Measurements from ENCODE around the gene PSME2.
"Not testable (repeated sequence)": the region's sequence is repeated elsewhere in the genome, so short reads cannot be mapped to it uniquely, and the experiment has no call there.

PSME2 gene

DNA sequence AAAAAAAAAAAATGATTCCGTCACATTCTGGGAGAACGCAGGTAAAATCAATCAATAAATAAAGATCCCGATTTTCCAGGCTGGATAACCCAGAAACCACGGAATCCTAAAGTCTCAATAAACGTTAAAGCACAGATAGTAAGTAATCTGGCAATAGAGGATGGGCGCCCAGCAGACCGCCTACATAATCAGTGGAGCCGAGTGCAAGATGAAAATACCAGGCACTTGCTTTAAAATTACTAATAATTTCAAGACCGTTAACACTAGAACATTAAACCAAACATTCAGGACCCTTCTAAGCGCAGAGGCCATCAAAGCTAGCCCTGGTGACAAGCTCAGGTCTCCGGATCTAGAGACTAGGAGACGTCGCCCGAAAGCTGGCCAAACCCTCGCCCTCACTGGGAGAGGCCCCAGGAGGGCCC, 33.0 kb downstream of the PSME2 start:
- peak in 1 of 5 experiments; percentile 46 for DNase-seq

DNA sequence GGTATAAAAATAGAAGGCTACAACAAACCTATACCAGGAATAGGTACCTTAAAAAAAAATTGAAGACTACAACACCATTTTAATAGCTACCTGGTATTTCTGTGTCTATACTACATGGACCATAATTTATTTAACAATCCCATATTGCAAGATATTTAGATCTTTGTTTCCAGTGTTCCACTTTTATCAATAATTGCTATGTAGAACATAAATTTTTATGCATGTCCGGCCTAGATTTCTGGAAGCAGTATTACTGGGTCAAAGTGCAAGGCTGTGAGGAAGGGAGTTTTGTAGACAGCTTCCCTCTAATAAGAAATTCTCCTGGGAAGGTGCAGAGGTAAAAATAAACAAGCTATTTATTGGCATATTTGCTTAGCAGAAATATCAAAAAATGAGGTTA, 35.9 kb downstream of the PSME2 start:
- DNase-seq, result no peak

DNA sequence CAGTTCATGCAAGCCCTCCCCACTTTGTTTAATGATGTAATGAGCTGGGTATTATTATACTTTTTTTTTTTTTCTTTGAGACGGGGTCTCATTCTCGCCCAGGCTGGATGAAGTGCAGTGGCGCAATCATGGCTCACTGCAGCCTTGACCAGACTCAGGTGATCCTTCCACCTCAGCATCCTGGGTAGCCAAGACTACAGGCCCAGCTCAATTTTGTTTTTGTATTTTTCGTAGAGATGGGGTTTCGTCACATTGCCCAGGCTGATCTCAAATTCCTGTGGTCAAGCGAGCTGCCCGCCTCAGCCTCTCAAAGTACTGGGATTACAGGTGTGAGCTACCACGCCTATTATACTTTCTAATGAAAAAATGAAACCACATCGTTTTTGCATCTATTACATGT, 36.4 kb downstream of the PSME2 start:
- DNase-seq, result no peak

DNA sequence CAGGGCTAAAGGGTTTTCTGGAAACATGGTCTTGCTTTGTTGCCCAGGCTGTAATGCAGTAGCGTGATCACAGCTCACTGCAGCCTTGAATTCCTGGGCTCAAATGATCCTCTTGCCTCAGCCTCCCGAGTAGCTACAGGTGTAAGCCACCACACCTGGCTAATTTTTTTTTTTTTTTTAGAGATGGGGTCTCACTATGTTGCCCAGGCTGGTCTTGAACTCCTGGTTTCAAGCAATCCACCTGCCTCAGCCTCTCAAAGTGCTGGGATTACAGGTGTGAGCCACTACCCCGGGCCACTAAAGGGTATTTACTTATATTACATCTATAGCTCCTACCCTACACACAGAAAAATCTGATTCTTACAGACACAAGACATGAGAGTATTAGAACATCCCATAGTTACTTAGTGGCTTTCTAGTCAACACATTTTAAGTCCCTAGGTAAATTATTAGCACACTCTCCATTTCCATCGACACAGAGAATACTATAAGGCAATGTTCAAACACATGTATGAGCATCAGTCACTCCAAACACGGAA, 38.0 kb downstream of the PSME2 start:
- DNase-seq, result no peak

DNA sequence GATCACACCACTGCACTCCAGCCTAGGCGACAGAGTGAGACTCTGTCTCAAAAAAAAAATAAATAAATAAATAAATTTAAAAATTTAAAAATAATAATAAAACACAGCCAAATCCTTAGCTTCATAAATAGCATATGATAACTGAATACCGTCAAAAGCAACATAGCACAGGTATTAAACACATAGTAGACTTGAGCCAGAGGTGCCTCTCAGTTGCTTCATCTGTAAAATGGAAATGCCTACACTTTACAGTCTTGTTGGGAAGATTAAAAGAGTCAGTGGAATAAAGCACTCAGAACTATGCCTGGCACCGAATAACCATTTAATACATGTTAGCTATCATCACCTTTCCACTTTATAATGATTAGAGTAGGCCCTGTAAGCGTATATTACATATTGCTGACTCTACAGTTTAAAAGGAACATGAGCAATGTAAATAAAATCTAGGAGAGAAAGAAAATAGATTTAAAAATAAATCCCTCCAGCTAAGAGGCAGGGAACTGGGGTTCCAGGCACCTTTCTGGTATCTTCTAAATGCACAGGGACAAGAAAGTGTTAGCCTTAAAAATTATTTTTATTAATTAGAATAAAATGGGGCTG, 39.6 kb downstream of the PSME2 start:
- no peak for DNase-seq

DNA sequence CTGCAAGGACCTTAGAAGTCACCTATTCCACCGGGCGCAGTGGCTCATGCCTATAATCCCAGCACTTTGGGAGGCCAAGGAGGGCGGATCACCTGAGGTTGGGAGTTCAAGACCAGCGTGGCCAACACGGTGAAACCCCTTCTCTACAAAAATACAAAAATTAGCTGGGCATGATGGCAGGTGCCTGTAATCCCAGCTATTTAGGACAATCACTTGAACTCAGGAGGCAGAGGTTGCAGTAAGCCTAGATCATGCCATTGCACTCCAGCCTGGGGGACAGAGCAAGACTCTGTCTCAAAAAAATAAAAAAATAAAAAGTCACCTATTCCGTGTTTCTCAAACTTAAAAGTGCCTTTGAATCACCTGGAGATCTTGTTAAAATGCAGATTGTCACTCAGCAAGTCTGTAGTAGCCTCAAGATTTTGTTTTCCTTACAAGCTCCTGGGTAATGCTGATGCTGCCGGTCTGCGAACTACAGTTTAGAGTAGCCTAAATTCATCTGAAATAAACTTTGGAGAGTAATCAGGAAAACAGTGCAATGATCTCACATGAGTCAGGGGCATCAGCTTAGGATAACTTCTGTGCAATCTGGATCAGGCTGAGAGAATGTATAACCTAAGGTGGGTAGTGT, 40.7 kb downstream of the PSME2 start:
- DNase-seq, result not testable (repeated sequence)

DNA sequence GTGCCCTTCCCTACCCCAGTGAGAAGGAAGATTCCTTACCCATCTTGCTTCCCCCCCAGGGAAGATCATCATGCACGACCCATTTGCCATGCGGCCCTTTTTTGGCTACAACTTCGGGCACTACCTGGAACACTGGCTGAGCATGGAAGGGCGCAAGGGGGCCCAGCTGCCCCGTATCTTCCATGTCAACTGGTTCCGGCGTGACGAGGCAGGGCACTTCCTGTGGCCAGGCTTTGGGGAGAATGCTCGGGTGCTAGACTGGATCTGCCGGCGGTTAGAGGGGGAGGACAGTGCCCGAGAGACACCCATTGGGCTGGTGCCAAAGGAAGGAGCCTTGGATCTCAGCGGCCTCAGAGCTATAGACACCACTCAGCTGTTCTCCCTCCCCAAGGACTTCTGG, 43.0 kb downstream of the PSME2 start:
- DNase-seq, result no peak

DNA sequence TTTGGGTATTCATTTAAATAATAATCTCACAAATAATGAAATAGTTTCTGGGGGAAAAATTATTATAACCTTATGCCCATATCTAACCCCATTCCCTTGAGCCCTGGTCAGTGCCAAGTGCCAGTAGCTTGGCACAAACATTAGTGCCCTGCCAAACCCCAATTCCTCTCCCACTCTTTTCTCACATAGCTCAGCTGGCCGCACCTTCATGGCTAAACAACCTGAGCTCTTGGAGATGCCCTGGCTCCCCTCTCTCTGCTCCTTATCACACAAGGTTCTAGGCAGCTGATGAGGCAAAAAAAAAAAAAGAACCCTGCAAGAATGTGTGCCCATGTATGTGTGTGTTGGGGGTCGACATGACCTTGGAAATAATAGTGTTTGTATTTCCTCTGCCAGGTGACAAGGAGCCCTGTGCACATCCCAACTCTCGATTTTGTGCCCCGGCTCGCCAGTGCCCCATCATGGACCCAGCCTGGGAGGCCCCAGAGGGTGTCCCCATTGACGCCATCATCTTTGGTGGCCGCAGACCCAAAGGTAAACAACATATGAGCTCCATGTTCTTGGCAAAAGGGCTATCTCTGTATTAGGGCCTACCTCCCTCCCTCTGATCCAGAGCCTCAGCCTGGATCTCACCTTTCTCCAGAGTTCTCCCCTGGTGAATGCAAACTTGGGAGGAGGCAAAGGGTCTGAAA, 43.9 kb downstream of the PSME2 start:
- no peak for DNase-seq

DNA sequence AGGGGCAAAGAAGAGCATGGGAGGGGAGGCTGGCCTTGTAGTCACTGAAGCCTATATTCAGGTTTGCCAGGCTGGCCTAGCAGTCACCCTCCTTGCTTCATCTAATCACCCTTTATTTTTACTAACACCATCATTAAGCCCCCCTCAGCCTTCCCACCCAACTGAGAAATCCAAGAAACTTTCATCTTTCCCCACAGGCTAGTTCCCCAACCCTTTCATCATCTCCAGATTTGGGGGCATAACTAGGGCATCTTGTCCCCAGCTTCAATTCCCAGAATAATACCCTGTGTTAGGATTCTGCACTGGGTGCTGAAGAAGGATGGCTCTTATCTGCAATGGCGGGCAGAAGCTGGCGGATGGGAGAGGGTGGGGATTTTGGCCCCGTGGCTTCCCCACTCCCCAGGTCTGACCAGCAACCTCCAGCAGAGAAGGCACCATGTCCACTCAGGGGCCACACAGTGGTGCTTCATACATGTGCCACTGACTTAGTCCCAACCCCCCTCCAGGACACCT, 45.4 kb downstream of the PSME2 start:
- no peak for DNase-seq

DNA sequence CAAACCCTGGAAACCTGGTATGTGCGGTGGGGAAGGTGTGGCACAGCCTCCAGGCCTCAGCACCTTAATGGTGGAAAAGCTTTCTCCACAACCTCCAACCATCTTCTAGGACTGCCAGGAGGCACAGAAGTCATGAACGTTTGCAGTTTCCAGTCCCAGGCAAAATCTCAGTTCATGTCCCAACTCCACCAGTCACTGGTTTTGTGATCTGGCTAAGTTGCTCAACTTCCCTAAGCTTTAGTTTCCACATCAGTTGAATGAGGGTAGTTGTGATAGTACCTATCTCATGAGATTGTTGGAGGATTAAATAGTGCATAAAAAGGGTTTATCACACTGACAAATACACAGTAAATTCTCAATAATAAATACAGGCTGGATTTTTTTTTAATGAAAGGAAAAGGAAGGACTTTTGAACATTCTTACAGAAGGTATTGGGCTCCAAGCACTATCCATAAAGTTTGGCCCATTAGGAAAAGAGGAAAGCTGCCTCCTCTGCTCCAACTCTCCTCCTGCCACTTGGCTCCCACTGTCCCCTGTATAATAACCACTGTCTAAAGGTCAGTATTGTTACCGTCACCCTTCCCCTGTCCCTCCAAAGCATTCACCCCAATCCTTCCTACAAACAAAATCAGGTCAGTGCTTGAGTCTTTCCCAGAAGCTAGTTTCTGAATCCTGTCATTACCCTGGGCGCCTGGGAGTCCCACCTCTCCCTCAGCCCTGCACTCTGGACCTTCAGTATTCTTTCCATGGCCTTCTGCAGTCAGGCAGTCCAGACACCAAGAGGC, 46.0 kb downstream of the PSME2 start:
- DNase-seq, result no peak

DNA sequence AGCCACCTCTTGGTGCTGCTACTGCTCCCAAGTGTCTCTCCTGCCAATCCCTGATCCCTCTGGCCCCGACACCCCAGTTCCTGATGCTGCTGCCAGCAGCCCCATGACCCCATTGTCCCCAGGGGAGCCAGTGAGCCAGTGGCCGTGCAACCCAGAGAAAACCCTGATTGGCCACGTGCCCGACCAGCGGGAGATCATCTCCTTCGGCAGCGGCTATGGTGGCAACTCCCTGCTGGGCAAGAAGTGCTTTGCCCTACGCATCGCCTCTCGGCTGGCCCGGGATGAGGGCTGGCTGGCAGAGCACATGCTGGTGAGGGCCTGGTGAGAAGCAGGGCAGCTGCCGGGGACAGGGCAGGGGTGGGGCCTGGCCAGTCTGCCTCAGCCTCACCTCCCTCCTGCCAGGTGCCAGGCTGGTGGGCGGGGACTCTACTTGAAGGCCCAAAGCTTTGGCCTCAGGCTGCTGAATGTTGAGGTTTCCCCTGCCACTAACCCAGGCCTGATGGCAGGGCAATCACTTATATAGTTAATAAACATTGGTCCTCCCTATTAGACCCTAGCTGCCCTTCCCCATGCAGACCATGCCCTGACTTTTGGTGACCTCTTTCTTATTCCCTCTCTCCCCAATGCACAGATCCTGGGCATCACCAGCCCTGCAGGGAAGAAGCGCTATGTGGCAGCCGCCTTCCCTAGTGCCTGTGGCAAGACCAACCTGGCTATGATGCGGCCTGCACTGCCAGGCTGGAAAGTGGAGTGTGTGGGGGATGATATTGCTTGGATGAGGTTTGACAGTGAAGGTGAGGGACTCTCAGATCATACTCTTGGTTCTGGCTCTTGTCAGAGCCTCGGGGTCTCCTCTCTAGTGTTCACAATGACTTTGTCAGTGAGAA, 47.2 kb downstream of the PSME2 start:
- DNase-seq, result no peak

DNA sequence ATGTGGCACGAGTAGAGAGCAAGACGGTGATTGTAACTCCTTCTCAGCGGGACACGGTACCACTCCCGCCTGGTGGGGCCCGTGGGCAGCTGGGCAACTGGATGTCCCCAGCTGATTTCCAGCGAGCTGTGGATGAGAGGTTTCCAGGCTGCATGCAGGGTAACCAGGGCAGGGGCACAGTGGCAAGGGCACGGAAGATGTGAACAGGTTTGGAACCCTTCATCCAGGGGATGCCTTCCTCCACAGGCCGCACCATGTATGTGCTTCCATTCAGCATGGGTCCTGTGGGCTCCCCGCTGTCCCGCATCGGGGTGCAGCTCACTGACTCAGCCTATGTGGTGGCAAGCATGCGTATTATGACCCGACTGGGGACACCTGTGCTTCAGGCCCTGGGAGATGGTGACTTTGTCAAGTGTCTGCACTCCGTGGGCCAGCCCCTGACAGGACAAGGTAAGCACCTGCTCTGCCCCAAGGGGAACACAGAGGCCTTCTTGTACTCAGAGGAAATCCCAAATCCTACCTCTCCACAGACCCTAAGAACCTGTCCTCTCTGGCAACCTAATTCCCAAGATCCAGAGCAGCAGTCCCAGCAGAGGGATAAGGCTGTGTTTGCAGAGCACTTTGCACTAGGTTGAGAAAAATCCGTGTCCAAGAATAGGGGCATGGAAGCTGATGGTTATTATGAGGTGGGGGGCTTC, 48.0 kb downstream of the PSME2 start:
- no peak for DNase-seq

DNA sequence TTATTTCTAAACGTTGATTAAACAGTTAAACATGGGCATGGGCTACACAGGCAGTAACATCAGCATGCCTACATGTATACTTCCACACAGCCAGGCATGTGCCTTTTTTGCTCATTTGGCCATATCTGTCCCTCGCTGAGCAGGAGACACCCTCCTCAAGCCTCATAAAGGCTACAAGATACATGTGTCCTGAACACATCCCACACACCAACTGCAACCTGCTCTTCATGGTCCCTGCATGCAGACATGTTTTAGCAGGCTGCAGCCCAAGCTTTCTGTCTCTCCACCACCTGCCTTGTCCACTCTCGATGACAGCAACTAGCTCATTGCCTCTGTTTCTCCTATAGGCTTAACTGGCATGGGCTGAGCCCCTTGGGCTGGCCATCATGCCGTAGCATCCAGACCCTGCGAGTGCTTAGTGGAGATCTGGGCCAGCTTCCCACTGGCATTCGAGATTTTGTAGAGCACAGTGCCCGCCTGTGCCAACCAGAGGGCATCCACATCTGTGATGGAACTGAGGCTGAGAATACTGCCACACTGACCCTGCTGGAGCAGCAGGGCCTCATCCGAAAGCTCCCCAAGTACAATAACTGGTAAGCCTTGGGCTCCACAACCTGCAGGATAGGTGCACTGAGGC, 49.7 kb downstream of the PSME2 start:
- DNase-seq, result no peak

DNA sequence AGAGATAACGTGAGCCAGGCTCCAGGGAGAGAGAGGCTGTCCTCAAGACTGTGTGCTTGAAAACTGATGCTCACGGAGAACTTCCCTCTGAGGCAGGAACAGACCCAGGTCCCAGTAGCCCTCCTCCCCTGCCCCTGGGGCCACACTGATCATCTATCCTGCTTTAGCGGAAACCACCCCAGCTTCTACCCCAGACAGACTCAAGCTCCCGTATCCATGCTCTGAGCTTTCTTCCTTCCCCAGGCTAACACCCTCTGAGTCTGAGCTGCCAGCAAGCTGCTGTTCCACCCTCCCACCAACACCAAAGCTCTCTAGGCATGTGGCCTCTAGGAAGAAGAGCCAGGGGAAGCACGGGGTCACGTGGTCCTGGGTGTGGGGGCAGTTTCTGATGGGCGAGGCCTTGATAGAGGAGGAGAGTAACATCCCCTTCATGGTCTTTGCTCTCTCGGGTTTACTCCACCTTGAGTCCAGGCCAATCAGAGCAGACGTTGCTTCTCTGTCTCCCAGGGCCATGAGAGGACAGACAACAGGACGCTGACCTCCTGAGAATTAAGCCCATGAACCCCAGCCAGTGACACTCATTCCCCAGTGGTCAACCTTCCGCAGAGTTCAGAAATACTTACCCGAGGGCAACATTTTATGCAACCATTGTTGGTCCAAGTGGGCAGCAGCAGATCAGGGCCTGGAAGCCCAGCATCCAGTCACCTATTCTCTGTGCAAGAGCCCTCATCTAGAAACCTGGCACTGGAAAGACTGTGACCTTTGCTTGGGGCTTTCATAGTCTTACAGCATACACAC, 50.9 kb downstream of the PSME2 start:
- peak in 2 of 5 experiments; percentile 49 to 82 for DNase-seq

DNA sequence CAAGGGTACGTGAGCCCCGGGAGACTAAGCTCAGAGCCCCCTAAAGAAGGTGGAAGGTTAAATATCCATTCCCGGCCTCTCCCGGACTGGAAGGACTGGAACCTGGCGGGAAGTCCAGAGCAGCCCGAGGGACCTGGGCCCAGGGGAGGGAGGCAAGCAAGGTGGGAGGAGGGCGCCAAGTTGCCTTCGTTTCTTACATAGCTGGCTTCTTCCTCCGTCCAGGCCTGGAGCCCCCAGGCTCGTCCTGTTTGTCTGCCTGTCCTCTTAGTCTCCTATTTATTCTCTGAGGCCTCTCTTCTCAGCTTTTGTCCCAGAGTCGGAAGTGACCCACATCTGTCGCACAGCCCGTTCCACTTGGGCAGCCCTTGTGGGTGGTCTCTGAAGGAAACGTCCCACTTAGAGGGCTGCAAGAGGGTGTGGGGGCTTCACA, 51.6 kb downstream of the PSME2 start:
- peak in 1 of 5 experiments; percentile 30 for DNase-seq

DNA sequence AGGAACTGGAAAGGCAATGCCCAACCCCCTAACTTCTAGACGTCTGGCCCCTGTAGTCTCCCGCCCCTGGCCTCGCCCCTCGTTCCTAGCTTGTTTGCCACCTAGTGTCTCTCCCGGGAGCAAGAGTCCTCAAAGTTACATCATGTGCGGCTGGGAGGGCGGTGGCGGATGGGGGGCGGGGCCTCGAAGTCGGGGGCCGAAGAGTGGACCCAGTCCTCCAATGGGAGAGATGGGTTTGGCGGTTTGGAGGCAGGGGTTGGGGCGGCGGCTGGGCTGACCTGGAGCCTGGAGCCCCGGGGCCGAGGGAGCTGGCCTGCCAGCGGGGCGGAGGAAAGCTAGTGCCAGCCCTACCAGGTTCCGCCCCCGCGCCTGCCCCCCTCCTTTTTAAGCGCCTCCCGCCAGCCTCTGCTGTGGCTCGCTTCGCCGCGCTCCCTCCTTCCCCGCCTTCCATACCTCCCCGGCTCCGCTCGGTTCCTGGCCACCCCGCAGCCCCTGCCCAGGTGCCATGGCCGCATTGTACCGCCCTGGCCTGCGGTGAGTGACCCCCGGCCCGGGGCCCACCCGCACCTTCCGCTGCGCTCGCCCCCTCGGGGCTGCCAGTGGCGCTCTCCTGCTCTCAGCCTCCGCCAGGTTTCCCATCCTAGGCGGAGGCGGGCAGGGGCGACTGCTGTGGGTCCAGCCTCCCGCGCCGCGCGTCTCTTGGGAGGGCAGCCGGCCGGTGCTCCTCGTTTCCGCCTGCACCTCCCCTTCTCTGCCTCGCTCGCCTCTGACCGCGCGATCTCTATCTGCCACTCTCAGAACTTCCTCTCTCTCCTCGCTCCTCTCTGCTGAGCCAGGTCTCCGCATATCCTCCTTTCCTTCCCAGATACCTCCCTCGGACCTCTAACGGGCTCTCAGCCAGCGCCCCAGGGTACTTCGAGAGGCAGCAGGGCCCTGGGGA, 52.2 kb downstream of the PSME2 start, which contains the start of gene PCK2:
TSS of gene PCK2 (plus strand) at position 411 of the 940 bp plus-strand sequence. CDS start at position 506, 95 bp downstream.
- peak; percentile 46 to 86 (median 62) for DNase-seq
